Measurements from ENCODE around the gene TDRD6.

DNA sequence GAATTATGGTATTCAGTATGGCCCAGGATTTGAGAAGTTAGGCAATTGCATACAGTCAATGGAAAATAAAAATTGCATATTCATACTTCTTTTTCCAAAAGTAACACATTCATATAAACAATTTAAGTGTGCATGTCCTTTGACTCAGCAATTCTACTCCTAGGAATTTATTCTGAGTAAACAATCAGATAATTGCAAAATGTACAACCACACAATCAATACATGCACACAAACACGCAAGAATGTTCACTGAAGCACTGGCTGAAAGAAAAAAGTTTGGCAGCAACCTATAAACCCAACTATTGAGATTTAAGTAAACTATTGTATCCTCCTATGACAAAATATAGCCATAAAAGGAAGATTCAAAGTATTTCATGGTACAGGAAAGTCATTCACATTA lies 36.7 kb upstream of the TDRD6 start:
- TF ChIP-seq, protein P1, sequence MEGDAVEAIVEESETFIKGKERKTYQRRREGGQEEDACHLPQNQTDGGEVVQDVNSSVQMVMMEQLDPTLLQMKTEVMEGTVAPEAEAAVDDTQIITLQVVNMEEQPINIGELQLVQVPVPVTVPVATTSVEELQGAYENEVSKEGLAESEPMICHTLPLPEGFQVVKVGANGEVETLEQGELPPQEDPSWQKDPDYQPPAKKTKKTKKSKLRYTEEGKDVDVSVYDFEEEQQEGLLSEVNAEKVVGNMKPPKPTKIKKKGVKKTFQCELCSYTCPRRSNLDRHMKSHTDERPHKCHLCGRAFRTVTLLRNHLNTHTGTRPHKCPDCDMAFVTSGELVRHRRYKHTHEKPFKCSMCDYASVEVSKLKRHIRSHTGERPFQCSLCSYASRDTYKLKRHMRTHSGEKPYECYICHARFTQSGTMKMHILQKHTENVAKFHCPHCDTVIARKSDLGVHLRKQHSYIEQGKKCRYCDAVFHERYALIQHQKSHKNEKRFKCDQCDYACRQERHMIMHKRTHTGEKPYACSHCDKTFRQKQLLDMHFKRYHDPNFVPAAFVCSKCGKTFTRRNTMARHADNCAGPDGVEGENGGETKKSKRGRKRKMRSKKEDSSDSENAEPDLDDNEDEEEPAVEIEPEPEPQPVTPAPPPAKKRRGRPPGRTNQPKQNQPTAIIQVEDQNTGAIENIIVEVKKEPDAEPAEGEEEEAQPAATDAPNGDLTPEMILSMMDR (IDR thresholded peaks at IDR 0.05): no peak
- no peak for TF ChIP-seq POLR2A (IDR thresholded peaks at IDR 0.05)
